ENCODE results near the gene ANO2.

GRCh38 chr12:5599378-5599777, 345.7 kb downstream of the ANO2 start:
- no peak for TF ChIP-seq CTCF (conservative IDR thresholded peaks at IDR 0.05; ENCODE audit: low read depth, low read length)
- TF ChIP-seq EZH2 (IDR thresholded peaks at IDR 0.05; ENCODE audit: low read length, unreplicated experiment) = no peak
